Measurements from ENCODE around the gene KRT74. TPM values are rescaled to one million over a fixed set of nuclear protein-coding genes. Genes with fewer than 3 reads are reported as not detected.

Gene KRT74
- total RNA-seq, 1 experiment from 2014 or later, result not detected

GRCh38 chr12:52555577-52555976 is 18.1 kb downstream of the KRT74 start:
- no peaks in the 10 kb centered on the region for H3K4me1 Mint-ChIP-seq (ENCODE audit: low read depth, unreplicated experiment)
- no peak for DNase-seq
- no peaks in the 10 kb centered on the region for H3K36me3 Mint-ChIP-seq (ENCODE audit: insufficient read depth, unreplicated experiment)
- no TSS peak for BruUV-seq (replicated peaks)
- H3K4me3 Mint-ChIP-seq (ENCODE audit: low read depth, unreplicated experiment), result no peak overlapping the region
- peaks cover 95% of the 10 kb centered on the region for H3K27me3 Mint-ChIP-seq (ENCODE audit: unreplicated experiment)
- H3K9me3 Mint-ChIP-seq (ENCODE audit: low read depth, unreplicated experiment), result no peaks in the 10 kb centered on the region
- TF ChIP-seq CTCF (IDR thresholded peaks at IDR 0.05; ENCODE audit: unreplicated experiment), result no peak
- H3K27ac Mint-ChIP-seq (ENCODE audit: unreplicated experiment), result no peak overlapping the region
- CTCF ChIA-PET, result no interaction called here
- intact Hi-C loops (cut with micrococcal nuclease; ENCODE audit: unreplicated experiment), result no loop called here

GRCh38 chr12:52552681-52553195 is 20.9 kb downstream of the KRT74 start, which contains the start of gene KRT71:
Gene KRT71 (minus strand): TSS chr12:52553145. CDS start chr12:52553077, 68 bp downstream.
- BruUV-seq (replicated peaks), result no TSS peak
- no peak within 1 kb of the TSS for H3K4me3 Mint-ChIP-seq (ENCODE audit: low read depth, unreplicated experiment)
- TF ChIP-seq CTCF (IDR thresholded peaks at IDR 0.05; ENCODE audit: unreplicated experiment), result no peak
- no peaks in the 10 kb centered on the region for H3K36me3 Mint-ChIP-seq (ENCODE audit: insufficient read depth, unreplicated experiment)
- intact Hi-C loops (cut with micrococcal nuclease; ENCODE audit: unreplicated experiment), result no loop called here
- H3K27ac Mint-ChIP-seq (ENCODE audit: unreplicated experiment), result no peak within 1 kb of the TSS
- CTCF ChIA-PET, result no interaction called here
- no peaks in the 10 kb centered on the region for H3K4me1 Mint-ChIP-seq (ENCODE audit: low read depth, unreplicated experiment)
- DNase-seq, result no peak
- H3K27me3 Mint-ChIP-seq (ENCODE audit: unreplicated experiment), result peaks cover 95% of the 10 kb centered on the region
- no peaks in the 10 kb centered on the region for H3K9me3 Mint-ChIP-seq (ENCODE audit: low read depth, unreplicated experiment)

- no TSS peak for BruUV-seq (replicated peaks)
- CTCF ChIA-PET, result interaction anchor here (0.6 kb wide), 1 partner anchor 115 kb away, joined by 9 read pairs; no protein-coding TSS in a partner anchor
- Mint-ChIP-seq H3K9me3 (ENCODE audit: low read depth, unreplicated experiment) (no peaks in the 10 kb centered on the region), H3K4me1 (ENCODE audit: low read depth, unreplicated experiment) (no peaks in the 10 kb centered on the region), H3K36me3 (ENCODE audit: insufficient read depth, unreplicated experiment) (no peaks in the 10 kb centered on the region), H3K27me3 (ENCODE audit: unreplicated experiment) (peaks cover 95% of the 10 kb centered on the region), H3K27ac (ENCODE audit: unreplicated experiment) (no peak overlapping the region), H3K4me3 (ENCODE audit: low read depth, unreplicated experiment) (no peak overlapping the region)
- no peak for DNase-seq
- intact Hi-C loops (cut with micrococcal nuclease; ENCODE audit: unreplicated experiment), result no loop called here
- no peak for TF ChIP-seq CTCF (IDR thresholded peaks at IDR 0.05; ENCODE audit: unreplicated experiment)
These were observed 21.6 kb downstream of the KRT74 start for GRCh38 chr12:52552055-52552454.

GRCh38 chr12:52551216-52551865 is 22.3 kb downstream of the KRT74 start:
- no peak for DNase-seq

More at GRCh38 chr12:52551216-52551865, 22.3 kb downstream of the KRT74 start:
- Mint-ChIP-seq H3K4me1 (ENCODE audit: low read depth, unreplicated experiment) (no peaks in the 10 kb centered on the region), H3K27ac (ENCODE audit: unreplicated experiment) (no peak overlapping the region), H3K9me3 (ENCODE audit: low read depth, unreplicated experiment) (no peaks in the 10 kb centered on the region), H3K4me3 (ENCODE audit: low read depth, unreplicated experiment) (no peak overlapping the region), H3K36me3 (ENCODE audit: insufficient read depth, unreplicated experiment) (no peaks in the 10 kb centered on the region), H3K27me3 (ENCODE audit: unreplicated experiment) (peaks cover 95% of the 10 kb centered on the region)
- intact Hi-C loops (cut with micrococcal nuclease; ENCODE audit: unreplicated experiment), result no loop called here
- no TSS peak for BruUV-seq (replicated peaks)
- CTCF ChIA-PET, result interaction anchor here (0.6 kb wide), 1 partner anchor 115 kb away, joined by 9 read pairs; no protein-coding TSS in a partner anchor
- TF ChIP-seq CTCF (IDR thresholded peaks at IDR 0.05; ENCODE audit: unreplicated experiment), result no peak

All from Calu3 (cell line).